Activated CD4-positive, alpha-beta T cell treated with anti-CD3 and anti-CD28 coated beads, Interleukin-2, amount 10 ng/mL, durations not matched to agents 24 days and 14 days (primary cell): ENCODE data around the gene SRC. TPM values are rescaled to one million over a fixed set of nuclear protein-coding genes. Genes with fewer than 3 reads are reported as not detected.

Experiments
- DNase-seq: peaks from one replicate; pipeline ENCODE4 v3.0.0; 2022
- H3K27ac Mint-ChIP-seq: one replicate; pipeline ENCODE4 v1.8.0; 2022; ENCODE audit warnings: mild to moderate bottlenecking, mixed read lengths
- H3K27me3 Mint-ChIP-seq: one replicate; pipeline ENCODE4 v1.8.0; 2022; ENCODE audit warnings: mixed read lengths
- H3K36me3 Mint-ChIP-seq: one replicate; pipeline ENCODE4 v1.8.0; 2022; ENCODE audit warnings: low read depth, mild to moderate bottlenecking, mixed read lengths
- H3K4me1 Mint-ChIP-seq: one replicate; pipeline ENCODE4 v1.8.0; 2021; ENCODE audit warnings: mixed read lengths
- H3K4me3 Mint-ChIP-seq: one replicate; pipeline ENCODE4 v1.8.0; 2022; ENCODE audit warnings: mild to moderate bottlenecking, moderate library complexity, mixed read lengths
- H3K9me3 Mint-ChIP-seq: one replicate; pipeline ENCODE4 v1.8.0; 2021; ENCODE audit warnings: mixed read lengths
- intact Hi-C: fragments of 100-400 bp; cut with micrococcal nuclease; formaldehyde crosslinking; loops from one replicate; pipeline ENCODE4 v1.15.1; 2023
- total RNA-seq: library from RNA; stranded (reverse); gene quantifications from 2 replicates; pipeline ENCODE4 v1.2.3, GENCODE V29; 2022

SRC gene
- total RNA-seq, 1 donor from 2014 or later: 5.4 TPM

DNA sequence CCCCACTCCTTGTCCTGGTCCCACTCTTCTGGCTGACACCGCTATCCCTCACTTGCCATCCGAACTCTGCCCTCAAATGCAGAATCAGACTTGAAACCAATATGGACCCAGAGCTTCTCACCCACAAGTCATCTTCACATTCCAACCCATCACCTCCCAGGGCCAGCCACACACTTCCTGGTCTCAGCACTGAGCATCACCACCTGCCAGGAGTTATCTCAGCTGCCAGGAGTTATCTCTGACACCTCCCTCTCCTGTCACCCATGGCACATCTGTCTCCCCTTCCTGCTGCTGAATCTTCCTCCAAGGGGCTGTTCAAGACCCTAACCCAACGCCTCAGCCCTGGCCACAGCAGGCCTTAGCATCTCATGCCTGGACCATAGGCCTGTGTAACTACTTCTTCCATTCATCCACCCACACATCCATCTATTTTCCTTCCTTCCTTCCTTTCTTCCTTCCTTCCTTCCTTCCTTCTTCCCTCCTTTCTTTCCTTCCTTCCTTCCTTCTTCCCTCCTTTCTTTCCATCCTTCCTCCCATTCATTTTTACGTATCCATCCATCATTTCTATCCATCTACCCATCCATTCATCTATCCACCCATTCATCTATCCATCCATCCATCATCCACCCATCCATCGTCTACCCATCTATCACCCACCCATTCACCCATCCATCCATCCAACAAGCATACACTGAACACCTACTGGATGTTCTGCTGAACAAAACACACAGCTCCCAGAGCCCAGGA, 100.5 kb downstream of the SRC start:
- Mint-ChIP-seq H3K27me3 (no peaks in the 10 kb centered on the region), H3K4me1 (no peaks in the 10 kb centered on the region), H3K27ac (no peak overlapping the region), H3K4me3 (no peak overlapping the region), H3K36me3 (no peaks in the 10 kb centered on the region), H3K9me3 (no peaks in the 10 kb centered on the region)
- DNase-seq: no peak
- intact Hi-C loops: no loop called here

DNA sequence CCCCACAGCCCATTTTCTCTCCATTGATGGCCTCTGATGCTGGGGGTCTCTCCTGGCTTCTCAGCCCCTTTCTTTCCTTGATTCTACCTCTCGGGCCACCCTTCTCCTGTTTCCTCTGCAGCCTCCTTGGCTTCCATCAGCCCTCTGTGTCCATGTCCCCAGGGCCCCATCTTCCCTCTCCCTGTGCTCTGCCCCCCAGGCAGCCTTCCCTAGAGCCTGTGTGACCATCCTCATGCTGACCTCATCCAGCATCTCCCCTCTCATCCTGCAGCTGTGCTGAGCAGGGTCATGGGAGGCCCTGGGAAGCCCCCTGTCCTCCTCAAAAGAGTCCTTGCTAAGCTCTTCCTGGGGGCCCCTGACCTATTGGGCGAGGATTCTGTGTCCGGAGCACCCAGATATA, 101.7 kb downstream of the SRC start:
- intact Hi-C loops: no loop called here
- no peaks in the 10 kb centered on the region for H3K27me3 Mint-ChIP-seq
- no peak overlapping the region for H3K4me3 Mint-ChIP-seq
- H3K9me3 Mint-ChIP-seq: no peaks in the 10 kb centered on the region
- no peak for DNase-seq
- no peaks in the 10 kb centered on the region for H3K4me1 Mint-ChIP-seq
- H3K27ac Mint-ChIP-seq: no peak overlapping the region
- H3K36me3 Mint-ChIP-seq: no peaks in the 10 kb centered on the region

DNA sequence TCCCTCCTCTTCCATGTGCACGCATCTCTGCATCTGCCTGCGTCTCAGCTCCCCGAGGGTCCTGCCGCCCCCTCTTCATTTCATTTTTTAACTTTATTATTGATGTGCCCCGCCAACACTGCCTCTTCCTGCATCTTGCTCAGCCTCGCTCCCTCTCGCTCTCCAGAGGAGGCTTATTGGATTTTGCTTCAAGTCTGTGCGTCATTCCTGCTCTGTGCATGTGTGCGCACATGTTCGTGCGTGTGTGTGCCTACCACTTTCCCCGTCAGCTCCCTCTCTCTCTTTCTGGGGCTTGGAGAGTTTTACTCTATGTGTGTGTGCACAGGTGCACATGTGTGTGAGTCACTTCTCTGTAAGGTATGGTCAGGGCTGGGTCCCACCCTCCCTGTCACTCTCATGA, 103.3 kb downstream of the SRC start:
- DNase-seq: no peak
- Mint-ChIP-seq H3K36me3 (no peaks in the 10 kb centered on the region), H3K27me3 (no peaks in the 10 kb centered on the region), H3K9me3 (peaks cover 4% of the 10 kb centered on the region), H3K27ac (no peak overlapping the region), H3K4me3 (no peak overlapping the region), H3K4me1 (no peaks in the 10 kb centered on the region)
- intact Hi-C loops: no loop called here

DNA sequence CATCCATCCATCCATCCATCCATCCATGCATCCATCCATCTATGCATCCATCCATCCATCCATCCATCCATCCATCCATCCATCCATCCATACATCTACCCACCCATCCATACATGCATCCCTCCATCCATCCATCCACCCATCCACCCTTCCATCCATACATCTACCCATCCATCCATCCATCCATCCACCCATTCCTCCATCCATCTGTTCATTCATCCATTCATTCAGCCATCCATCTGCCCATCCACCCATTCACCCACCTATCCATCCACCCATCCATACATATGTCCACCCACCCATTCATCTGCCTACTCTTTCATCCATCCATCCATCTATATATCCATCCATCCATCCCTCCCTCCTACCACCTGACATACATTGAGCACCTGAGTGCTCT, 104.4 kb downstream of the SRC start:
- intact Hi-C loops: no loop called here
- Mint-ChIP-seq H3K27me3 (no peaks in the 10 kb centered on the region), H3K36me3 (no peaks in the 10 kb centered on the region), H3K4me1 (no peaks in the 10 kb centered on the region), H3K27ac (no peak overlapping the region), H3K9me3 (peaks cover 5% of the 10 kb centered on the region), H3K4me3 (no peak overlapping the region)
- DNase-seq: no peak

DNA sequence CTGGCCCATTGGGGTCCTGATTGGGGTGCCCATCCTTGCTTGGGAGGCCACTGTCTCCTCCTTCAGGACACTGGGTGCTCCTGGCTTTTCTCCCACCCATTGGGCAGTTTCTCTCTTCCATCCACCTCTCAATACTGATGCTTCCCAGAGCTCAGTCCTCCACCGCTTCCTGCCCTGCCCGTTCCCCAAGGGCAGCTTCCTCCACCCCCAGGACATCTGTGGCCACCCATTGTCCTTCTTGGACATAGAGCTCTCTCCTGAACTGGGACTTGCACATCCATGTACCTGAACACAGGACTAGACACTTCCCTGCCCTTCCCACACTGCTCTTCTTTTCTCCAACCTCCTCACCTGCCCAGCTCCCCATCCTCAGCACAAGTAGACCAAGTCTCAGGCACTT, 105.7 kb downstream of the SRC start:
- DNase-seq: no peak
- H3K4me1 Mint-ChIP-seq: no peaks in the 10 kb centered on the region
- no peak overlapping the region for H3K4me3 Mint-ChIP-seq
- H3K27me3 Mint-ChIP-seq: no peaks in the 10 kb centered on the region
- H3K36me3 Mint-ChIP-seq: no peaks in the 10 kb centered on the region
- peaks cover 5% of the 10 kb centered on the region for H3K9me3 Mint-ChIP-seq
- intact Hi-C loops: no loop called here
- no peak overlapping the region for H3K27ac Mint-ChIP-seq

DNA sequence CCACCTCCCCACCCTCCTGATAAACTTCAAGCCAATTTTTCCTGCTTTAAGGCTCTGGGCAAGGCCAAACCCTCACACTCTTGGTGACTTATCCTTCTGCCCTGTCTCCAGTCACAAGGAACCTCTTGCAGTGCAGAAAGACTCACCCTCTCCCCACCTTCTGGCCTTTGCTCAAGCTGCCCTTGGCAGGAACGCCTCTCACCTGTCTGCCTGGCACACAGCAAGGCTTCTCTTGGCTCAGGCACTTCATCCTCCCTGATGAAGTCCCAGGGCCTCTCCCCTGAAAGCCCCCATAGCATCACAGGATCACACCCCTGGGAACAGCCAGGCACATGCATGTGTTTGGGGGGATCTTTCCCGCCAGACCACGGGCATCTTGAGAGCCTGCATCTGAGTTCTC, 106.3 kb downstream of the SRC start:
- Mint-ChIP-seq H3K27me3 (no peaks in the 10 kb centered on the region), H3K27ac (no peak overlapping the region), H3K9me3 (peaks cover 5% of the 10 kb centered on the region), H3K4me3 (no peak overlapping the region), H3K36me3 (no peaks in the 10 kb centered on the region), H3K4me1 (no peaks in the 10 kb centered on the region)
- intact Hi-C loops: no loop called here
- DNase-seq: no peak

DNA sequence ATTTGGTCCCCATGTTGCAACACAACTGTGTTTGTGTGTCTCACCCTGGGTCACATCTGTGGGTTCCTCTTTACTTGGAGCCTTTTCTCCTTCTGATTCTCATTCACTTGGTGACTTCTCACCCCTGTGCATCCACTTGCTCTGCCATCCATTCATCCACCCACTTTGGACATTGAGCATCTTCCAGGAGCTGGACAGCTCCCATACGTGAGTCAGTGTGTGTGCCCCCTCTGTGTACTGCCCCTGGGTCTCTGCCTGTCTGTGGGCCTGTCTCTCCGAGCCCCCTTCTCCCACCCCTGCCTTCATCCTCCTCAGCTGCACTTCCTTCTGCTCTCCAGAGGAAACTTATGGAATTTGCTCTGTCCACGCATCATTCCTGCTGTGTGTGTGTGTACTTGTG, 107.3 kb downstream of the SRC start:
- intact Hi-C loops: no loop called here
- Mint-ChIP-seq H3K36me3 (no peaks in the 10 kb centered on the region), H3K4me3 (no peak overlapping the region), H3K27ac (no peak overlapping the region), H3K9me3 (peaks cover 5% of the 10 kb centered on the region), H3K4me1 (no peaks in the 10 kb centered on the region), H3K27me3 (no peaks in the 10 kb centered on the region)
- no peak for DNase-seq

DNA sequence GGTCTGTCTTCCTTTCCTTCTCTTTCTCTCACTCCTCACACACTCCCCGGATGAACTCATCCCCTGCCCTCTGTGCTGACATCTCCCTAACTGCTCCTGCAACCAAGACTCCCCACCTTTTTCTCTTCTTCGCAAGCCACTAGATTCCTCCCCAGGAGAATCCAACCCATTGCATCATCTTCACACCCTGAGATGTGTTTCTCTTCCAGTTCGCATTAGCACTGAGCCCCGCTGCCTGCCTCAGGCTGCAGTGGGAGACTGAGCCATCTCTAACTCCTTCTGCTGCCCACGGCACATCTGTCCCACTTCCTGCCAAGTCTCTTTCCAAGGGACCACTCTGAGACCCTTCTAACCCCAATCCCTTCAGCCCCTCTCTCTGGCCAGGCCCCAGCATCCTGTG, 107.9 kb downstream of the SRC start:
- H3K36me3 Mint-ChIP-seq: no peaks in the 10 kb centered on the region
- no peak overlapping the region for H3K27ac Mint-ChIP-seq
- H3K9me3 Mint-ChIP-seq: peaks cover 5% of the 10 kb centered on the region
- no peaks in the 10 kb centered on the region for H3K27me3 Mint-ChIP-seq
- no peaks in the 10 kb centered on the region for H3K4me1 Mint-ChIP-seq
- H3K4me3 Mint-ChIP-seq: no peak overlapping the region
- no peak for DNase-seq
- intact Hi-C loops: no loop called here

DNA sequence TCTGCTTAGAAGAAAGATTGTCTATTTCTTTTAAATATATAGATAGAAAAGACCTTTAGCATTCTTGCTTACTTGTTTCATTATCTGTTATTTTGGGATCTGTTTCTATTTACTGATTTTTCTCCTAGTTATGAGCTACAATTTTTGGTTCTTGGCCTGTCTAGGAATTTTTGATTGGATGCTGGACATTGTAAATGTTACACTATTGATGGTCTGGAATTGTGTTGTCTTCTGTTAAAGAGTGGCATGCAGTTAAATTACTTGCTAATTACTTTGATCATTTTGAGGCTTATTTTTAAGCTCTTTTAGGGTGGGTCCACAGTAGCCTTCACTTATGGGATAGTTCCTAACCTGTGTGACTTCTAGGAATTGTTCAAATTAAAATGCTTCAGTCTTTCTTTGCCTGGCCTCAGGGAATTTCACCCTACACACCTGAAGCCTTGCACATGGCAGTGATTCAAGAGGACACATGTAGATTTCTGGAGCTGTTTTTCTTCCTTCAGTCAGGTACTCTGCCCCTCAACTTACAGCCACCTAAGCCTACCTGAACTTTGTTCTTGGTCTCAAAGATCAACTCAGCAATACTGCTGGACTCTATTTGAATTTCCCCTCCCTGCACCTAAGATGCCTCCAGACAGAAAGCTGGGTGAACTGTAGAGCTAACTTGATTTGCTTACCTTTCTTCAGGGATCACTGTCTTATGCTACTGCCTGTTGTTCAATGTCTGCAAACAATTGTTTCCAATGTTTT, 108.9 kb downstream of the SRC start:
- no peaks in the 10 kb centered on the region for H3K27me3 Mint-ChIP-seq
- DNase-seq: no peak
- H3K4me3 Mint-ChIP-seq: no peak overlapping the region
- no peaks in the 10 kb centered on the region for H3K4me1 Mint-ChIP-seq
- peaks cover 5% of the 10 kb centered on the region for H3K9me3 Mint-ChIP-seq
- no peak overlapping the region for H3K27ac Mint-ChIP-seq
- intact Hi-C loops: no loop called here
- H3K36me3 Mint-ChIP-seq: no peaks in the 10 kb centered on the region

Other genes starting within 250 kb of the SRC start
- gene RPN2, start 166.8 kb upstream of the SRC start, total RNA-seq: 208 and 213 TPM in 2 replicates
- 0.63 and 1.3 TPM in 2 replicates for gene MROH8, start 166.6 kb upstream of the SRC start, total RNA-seq
- gene GHRH, start 84.3 kb upstream of the SRC start, total RNA-seq: not detected in 2 replicates
- gene MANBAL, start 56.5 kb upstream of the SRC start, total RNA-seq: 13.4 and 13.7 TPM in 2 replicates
- gene NNAT, start 175.1 kb downstream of the SRC start, total RNA-seq: 0.16 TPM in 1 of 2 replicates, not detected in the other
- 31.7 and 31.9 TPM in 2 replicates for gene BLCAP, start 181.7 kb downstream of the SRC start, total RNA-seq